HepG2 (cell line): ENCODE results near the gene ABCG2. TPM values are rescaled to one million over a fixed set of nuclear protein-coding genes. Genes with fewer than 3 reads are reported as not detected.
"Not testable (repeated sequence)": the region's sequence is repeated elsewhere in the genome, so short reads cannot be mapped to it uniquely, and the experiment has no call there.

Experiments used
- ATAC-seq: fragments of 200-7000 bp; cut with Tn5 transposase; 3 replicates; pipeline ENCODE4 v1.9.1; 2020; ENCODE audit warnings: mild to moderate bottlenecking, moderate library complexity
- BruUV-seq: library from RNA; stranded (reverse); fragments of 400-500 nt; replicated peaks from 2 replicates; lab custom pipeline; 2021; lab: Mats Ljungman, UMichigan
- CTCF ChIA-PET: fragments of 300-600 bp; formaldehyde crosslinking; extraction: SDS; loops from one replicate; lab custom pipeline; 2021; ENCODE audit warnings: low total read pairs, inconsistent platforms, low intra/inter-chr PET ratio; lab: Yijun Ruan, JAX
- POLR2A ChIA-PET: fragments of 350-600 bp; sonication (Branson Sonifier 250); formaldehyde crosslinking; loops from one replicate; lab custom pipeline; 2020; ENCODE audit warnings: antibody characterized with exemption, inconsistent platforms; lab: Yijun Ruan, JAX
- DNase-seq: peaks from one replicate; pipeline ENCODE4 v3.0.0-alpha.2; 2015; ENCODE audit warnings: low spot score
- FAIRE-seq: peaks from 3 replicates; lab custom pipeline; 2011; peaks lifted over from hg19 to GRCh38; lab: Jason Lieb, UNC
- H2AFZ ChIP-seq: one replicate; pipeline ENCODE4 v1.6.1; 2011; ENCODE audit warnings: low read length, inconsistent platforms
- H3K27ac ChIP-seq: fragments of 300-600 bp; 3 replicates; pipeline ENCODE4 v1.8.0; 2011; ENCODE audit warnings: mixed run types, mild to moderate bottlenecking, mixed read lengths, low read length, inconsistent platforms; ENCODE audit not compliant: insufficient read depth; ENCODE audit errors: extremely low read length
- H3K27me3 ChIP-seq, 2 experiments: fragments of 200-600 bp in 1 of 2; 2 replicates in 1 of 2; 3 replicates in 1 of 2; pipeline versions ENCODE4 v1.6.0 to v1.8.0; 2011; ENCODE audit warnings: low read length in 2 of 2, mild to moderate bottlenecking in 2 of 2, moderate library complexity in 2 of 2, inconsistent platforms in 1 of 2; ENCODE audit not compliant: insufficient read depth in 2 of 2, control insufficient read depth in 1 of 2
- H3K36me3 ChIP-seq, 2 experiments: fragments of 200-600 bp in 1 of 2; replicated peaks in 1 of 2; 2 replicates in 1 of 2; 3 replicates in 1 of 2; pipeline versions ENCODE4 v1.5.1 to v1.8.0; 2011; ENCODE audit warnings: low read length in 2 of 2, inconsistent platforms in 1 of 2; ENCODE audit not compliant: insufficient read depth in 2 of 2, control insufficient read depth in 1 of 2
- H3K4me1 ChIP-seq: 2 replicates; pipeline ENCODE4 v1.5.1; 2012; ENCODE audit warnings: low read length, inconsistent platforms; ENCODE audit not compliant: insufficient read depth
- H3K4me2 ChIP-seq: 2 replicates; pipeline ENCODE4 v1.6.0; 2011; ENCODE audit warnings: low read depth, low read length, inconsistent platforms
- H3K4me3 ChIP-seq, 3 experiments: fragments of 200-600 bp in 1 of 3; sonication (generic), shearing (Covaris generic) in 1 of 3; replicated peaks in 1 of 3; 2 replicates each; pipeline ENCODE4 v1.5.1; 2011 to 2016; ENCODE audit warnings: low read length in 3 of 3, inconsistent platforms in 2 of 3, low read depth in 2 of 3, mild to moderate bottlenecking in 2 of 3, control low read depth in 1 of 3, mixed read lengths in 1 of 3; ENCODE audit not compliant: insufficient read depth in 1 of 3
- H3K79me2 ChIP-seq: one replicate; pipeline ENCODE4 v1.6.1; 2011; ENCODE audit warnings: low read length, inconsistent platforms; ENCODE audit not compliant: insufficient read depth
- H3K9ac ChIP-seq: 2 replicates; pipeline ENCODE4 v1.6.0; 2011; ENCODE audit warnings: mild to moderate bottlenecking, low read depth, low read length, inconsistent platforms; ENCODE audit not compliant: insufficient read depth
- H3K9me3 ChIP-seq: 2 replicates; pipeline ENCODE4 v1.5.1; 2012; ENCODE audit warnings: mild to moderate bottlenecking, low read length
- H4K20me1 ChIP-seq: 2 replicates; pipeline ENCODE4 v1.6.0; 2011; ENCODE audit warnings: inconsistent platforms, mild to moderate bottlenecking, low read length, moderate library complexity; ENCODE audit not compliant: insufficient read depth
- HOXA3 ChIP-seq: sonication (generic); formaldehyde crosslinking; IDR thresholded peaks from 2 replicates; pipeline ENCODE4 v1.5.0; 2020; ENCODE audit warnings: missing genetic modification reagents
- NKX3-1 ChIP-seq: sonication (generic); formaldehyde crosslinking; IDR thresholded peaks from 2 replicates; pipeline ENCODE4 v1.5.0; 2020; ENCODE audit warnings: missing genetic modification reagents
- SOX13 ChIP-seq, 3 experiments: fragments of 450-650 bp in 1 of 3; sonication (generic) in 1 of 3; formaldehyde crosslinking in 1 of 3; IDR thresholded peaks in 2 of 3; conservative IDR thresholded peaks in 1 of 3; 2 replicates each; pipeline versions ENCODE4 v1.5.0 to v1.6.1; 2016 to 2020; ENCODE audit warnings: antibody characterized with exemption in 1 of 3, mild to moderate bottlenecking in 1 of 3, missing compliant biosample characterization in 1 of 3, missing genetic modification reagents in 1 of 3, moderate library complexity in 1 of 3
- TOPORS ChIP-seq: sonication (generic); formaldehyde crosslinking; IDR thresholded peaks from 2 replicates; pipeline ENCODE4 v1.8.0; 2023; ENCODE audit warnings: mild to moderate bottlenecking, missing genetic modification reagents
- ZMYM4 ChIP-seq: sonication (generic); formaldehyde crosslinking; IDR thresholded peaks from 2 replicates; pipeline ENCODE4 v1.8.1; 2023; ENCODE audit warnings: mild to moderate bottlenecking, missing genetic modification reagents
- WGBS: methylation state at CpG from one replicate; pipeline ENCODE4 v1.1.6; 2017; ENCODE audit warnings: low lambda C conversion rate; 5-methylcytosine and 5-hydroxymethylcytosine counted together
- in situ Hi-C: cut with HindIII; loops from 2 replicates; pipeline ENCODE4 v1.10.0; 2017; ENCODE audit warnings: low pct_unique_long_range_greater_than_20kb; ENCODE audit not compliant: extremely low pct_ligation_motif_present
- intact Hi-C: fragments of 100-400 bp; cut with micrococcal nuclease; formaldehyde crosslinking; loops from one replicate; pipeline ENCODE4 v1.10.0; 2022; ENCODE audit not compliant: unreplicated experiment
- polyA plus RNA-seq, 8 experiments: library from polyadenylated mRNA; depleted of rRNA in 3 of 8; stranded (reverse) in 7 of 8; unstranded in 1 of 8; fragments of >200 nt; fragmentation: Illumina TruSeq in 4 of 8; extraction: Trizol in 4 of 8; gene quantifications; 2 replicates each; pipeline versions ENCODE4 v1.2.1 to v1.2.3, GENCODE V29; 2011 to 2016; ENCODE audit warnings: low read depth in 4 of 8, missing spikeins in 1 of 8, mixed read lengths in 1 of 8; ENCODE audit not compliant: insufficient read depth in 1 of 8
- total RNA-seq, 5 experiments: library from RNA; depleted of rRNA; stranded (reverse); fragments of >200 nt; fragmentation: Illumina TruSeq; extraction: Trizol; gene quantifications; 2 replicates each; pipeline ENCODE4 v1.2.3, GENCODE V29; 2016; ENCODE audit warnings: low read depth in 1 of 5
- TF ChIP-seq, protein P1 (sequence below): IDR thresholded peaks from 2 replicates; pipeline ENCODE4 v1.4.0; 2020; ENCODE audit warnings: mild to moderate bottlenecking, missing genetic modification reagents
- TF ChIP-seq, protein P2 (sequence below): sonication (generic); formaldehyde crosslinking; IDR thresholded peaks from 2 replicates; pipeline ENCODE4 v1.5.0; 2020; ENCODE audit warnings: missing genetic modification reagents, mild to moderate bottlenecking, borderline replicate concordance

ABCG2 gene
- total and polyA plus RNA-seq, 2 of the 13 experiments (the other 11 are each of a cell fraction or from before 2014, with no cell fraction given) = 10.0 to 15.7 TPM

DNA sequence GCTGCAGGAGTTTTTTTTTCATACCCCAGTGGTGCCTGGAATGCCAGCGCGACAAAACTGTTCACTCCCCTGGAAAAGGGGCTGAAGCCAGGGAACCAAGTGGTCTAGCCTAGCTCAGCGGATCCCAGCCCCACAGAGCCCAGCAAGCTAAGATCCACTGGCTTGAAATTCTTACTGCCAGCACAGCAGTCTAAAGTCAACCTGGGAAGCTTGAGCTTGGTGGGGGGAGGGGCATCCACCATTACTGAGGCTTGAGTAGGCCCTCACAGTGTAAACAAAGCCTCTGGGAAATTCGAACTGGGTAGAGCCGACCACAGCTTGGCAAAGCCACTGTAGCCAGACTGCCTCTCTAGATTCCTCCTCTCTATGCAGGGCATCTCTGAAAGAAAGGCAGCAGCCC lies 36.2 kb downstream of the ABCG2 start (continued):
- TF ChIP-seq, protein P1, sequence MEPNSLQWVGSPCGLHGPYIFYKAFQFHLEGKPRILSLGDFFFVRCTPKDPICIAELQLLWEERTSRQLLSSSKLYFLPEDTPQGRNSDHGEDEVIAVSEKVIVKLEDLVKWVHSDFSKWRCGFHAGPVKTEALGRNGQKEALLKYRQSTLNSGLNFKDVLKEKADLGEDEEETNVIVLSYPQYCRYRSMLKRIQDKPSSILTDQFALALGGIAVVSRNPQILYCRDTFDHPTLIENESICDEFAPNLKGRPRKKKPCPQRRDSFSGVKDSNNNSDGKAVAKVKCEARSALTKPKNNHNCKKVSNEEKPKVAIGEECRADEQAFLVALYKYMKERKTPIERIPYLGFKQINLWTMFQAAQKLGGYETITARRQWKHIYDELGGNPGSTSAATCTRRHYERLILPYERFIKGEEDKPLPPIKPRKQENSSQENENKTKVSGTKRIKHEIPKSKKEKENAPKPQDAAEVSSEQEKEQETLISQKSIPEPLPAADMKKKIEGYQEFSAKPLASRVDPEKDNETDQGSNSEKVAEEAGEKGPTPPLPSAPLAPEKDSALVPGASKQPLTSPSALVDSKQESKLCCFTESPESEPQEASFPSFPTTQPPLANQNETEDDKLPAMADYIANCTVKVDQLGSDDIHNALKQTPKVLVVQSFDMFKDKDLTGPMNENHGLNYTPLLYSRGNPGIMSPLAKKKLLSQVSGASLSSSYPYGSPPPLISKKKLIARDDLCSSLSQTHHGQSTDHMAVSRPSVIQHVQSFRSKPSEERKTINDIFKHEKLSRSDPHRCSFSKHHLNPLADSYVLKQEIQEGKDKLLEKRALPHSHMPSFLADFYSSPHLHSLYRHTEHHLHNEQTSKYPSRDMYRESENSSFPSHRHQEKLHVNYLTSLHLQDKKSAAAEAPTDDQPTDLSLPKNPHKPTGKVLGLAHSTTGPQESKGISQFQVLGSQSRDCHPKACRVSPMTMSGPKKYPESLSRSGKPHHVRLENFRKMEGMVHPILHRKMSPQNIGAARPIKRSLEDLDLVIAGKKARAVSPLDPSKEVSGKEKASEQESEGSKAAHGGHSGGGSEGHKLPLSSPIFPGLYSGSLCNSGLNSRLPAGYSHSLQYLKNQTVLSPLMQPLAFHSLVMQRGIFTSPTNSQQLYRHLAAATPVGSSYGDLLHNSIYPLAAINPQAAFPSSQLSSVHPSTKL (CRISPR knock-in tag) = peak; percentile 17; the same call in 1 of the 2 replicates
- TF ChIP-seq HOXA3 (CRISPR knock-in tag) (peak; percentile 26; the same call in 1 of the 2 replicates), ZMYM4 (CRISPR knock-in tag) (peak; percentile 53), SOX13 (CRISPR knock-in tag; conservative IDR thresholded peaks at IDR 0.05 in 1 of 2, IDR thresholded peaks at IDR 0.05 in 1 of 2) (0 out of 4 replicates have a peak, but pooled peaks of 1 of the 2 experiments have one; percentile 8)
- not testable (repeated sequence) for TF ChIP-seq SOX13 (IDR thresholded peaks at IDR 0.05)

DNA sequence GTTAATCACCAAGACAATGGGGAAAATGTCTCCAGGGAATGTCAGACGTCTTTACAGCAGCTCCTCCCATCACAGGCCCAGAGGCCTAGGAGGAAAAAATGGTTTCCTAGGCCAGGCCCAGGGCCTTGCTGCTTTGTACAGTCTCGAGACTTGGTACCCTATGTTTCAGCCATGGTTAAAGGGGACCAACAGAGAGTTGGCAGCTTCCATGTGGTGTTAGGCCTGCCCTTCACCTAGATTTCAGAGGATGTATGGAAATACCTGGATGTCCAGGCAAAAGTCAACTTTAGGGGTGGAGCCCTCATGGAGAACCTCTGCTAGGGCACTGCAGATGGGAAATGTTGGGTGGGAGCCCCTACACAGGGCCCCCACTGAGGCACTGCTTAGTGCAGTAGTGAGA lies 38.5 kb downstream of the ABCG2 start:
- CTCF ChIA-PET = no interaction called here
- H3K27ac ChIP-seq = no peak overlapping the region
- no peak for DNase-seq
- H2AFZ ChIP-seq = no peak overlapping the region
- H3K4me3 ChIP-seq = no peak overlapping the region
- in situ Hi-C loops = no loop called here
- H3K79me2 ChIP-seq = no peaks in the 10 kb centered on the region
- H3K4me1 ChIP-seq = peaks cover 14% of the 10 kb centered on the region
- H3K9me3 ChIP-seq = peaks cover 26% of the 10 kb centered on the region
- H3K27me3 ChIP-seq = no peaks in the 10 kb centered on the region
- BruUV-seq = no TSS peak
- intact Hi-C loops = no loop called here
- no peak overlapping the region for H3K4me2 ChIP-seq
- WGBS = 75% methylated on average over 2 of the region's 2 CpGs
- no peak for FAIRE-seq
- POLR2A ChIA-PET = no interaction called here
- TF ChIP-seq NKX3-1 (CRISPR knock-in tag) = no peak
- TF ChIP-seq, protein P2, sequence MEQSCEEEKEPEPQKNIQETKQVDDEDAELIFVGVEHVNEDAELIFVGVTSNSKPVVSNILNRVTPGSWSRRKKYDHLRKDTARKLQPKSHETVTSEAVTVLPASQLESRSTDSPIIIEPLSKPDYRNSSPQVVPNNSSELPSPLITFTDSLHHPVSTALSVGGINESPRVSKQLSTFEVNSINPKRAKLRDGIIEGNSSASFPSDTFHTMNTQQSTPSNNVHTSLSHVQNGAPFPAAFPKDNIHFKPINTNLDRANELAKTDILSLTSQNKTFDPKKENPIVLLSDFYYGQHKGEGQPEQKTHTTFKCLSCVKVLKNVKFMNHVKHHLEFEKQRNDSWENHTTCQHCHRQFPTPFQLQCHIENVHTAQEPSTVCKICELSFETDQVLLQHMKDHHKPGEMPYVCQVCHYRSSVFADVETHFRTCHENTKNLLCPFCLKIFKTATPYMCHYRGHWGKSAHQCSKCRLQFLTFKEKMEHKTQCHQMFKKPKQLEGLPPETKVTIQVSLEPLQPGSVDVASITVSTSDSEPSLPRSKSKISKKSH (CRISPR knock-in tag) = 0 out of 2 replicates have a peak, but pooled peaks have one; percentile 52
- TF ChIP-seq TOPORS (CRISPR knock-in tag) = 0 out of 2 replicates have a peak, but pooled peaks have one; percentile 55
- H3K9ac ChIP-seq = no peak overlapping the region
- H4K20me1 ChIP-seq = no peaks in the 10 kb centered on the region
- ATAC-seq = no peak
- H3K36me3 ChIP-seq = no peaks in the 10 kb centered on the region; a peak in 2 of 5 replicates
